ENCODE measurements around the gene CAP1. TPM values are rescaled to one million over a fixed set of nuclear protein-coding genes. Genes with fewer than 3 reads are reported as not detected.

The CAP1 gene
- total and polyA plus RNA-seq, 2 of the 13 experiments (the other 11 are each of a cell fraction or from before 2014, with no cell fraction given) = 174 to 195 TPM

DNA sequence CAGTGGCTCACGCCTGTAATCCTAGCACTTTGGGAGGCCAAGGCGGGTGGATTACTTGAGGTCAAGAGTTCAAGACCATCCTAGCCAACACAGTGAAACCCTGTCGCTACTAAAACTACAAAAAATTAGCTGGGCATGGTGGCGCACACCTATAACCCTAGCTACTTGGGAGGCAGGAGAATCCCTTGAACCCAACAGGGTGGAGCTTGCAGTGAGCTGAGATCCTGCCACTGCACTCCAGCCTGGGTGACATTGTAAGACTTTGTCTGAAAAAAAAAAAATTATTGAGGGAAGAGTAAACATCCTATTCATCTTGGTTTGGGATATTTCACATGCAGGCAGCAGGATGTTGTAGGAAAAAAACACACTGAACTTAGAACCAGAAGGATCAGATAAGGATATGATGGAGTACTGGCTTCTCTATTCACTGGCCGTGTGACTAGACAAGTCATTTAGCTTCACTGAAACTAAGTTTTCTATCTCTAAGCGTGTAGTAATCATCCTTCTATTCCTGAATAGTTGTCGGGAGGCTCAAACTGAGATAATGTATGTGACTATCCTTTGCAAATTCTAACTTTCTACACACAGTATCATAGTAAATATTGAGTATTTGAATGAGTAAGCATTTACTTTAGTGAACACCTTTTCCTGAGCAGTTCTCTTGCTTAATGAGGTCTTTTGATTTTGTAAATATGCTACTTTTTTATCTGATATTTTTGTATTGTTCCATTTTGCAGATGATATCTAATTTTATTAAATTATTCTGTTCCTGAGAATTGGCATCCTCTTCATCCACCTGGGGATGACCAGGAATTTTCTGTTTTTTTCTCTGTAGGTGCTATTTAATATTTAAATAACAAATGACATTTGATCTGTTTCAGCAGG lies 18.2 kb downstream of the CAP1 start (continued):
- TF ChIP-seq AFF4 (CRISPR knock-in tag; IDR thresholded peaks at IDR 0.05) (no peak), HNF4A (CRISPR knock-in tag; IDR thresholded peaks at IDR 0.05) (peak; percentile 68), CENPX (CRISPR knock-in tag; IDR thresholded peaks at IDR 0.05) (no peak), ETV6 (CRISPR knock-in tag; conservative IDR thresholded peaks at IDR 0.05) (no peak), ATF3 (CRISPR knock-in tag; IDR thresholded peaks at IDR 0.05) (no peak), ZZZ3 (CRISPR knock-in tag; IDR thresholded peaks at IDR 0.05; ENCODE audit: borderline replicate concordance) (no peak), ZNF816 (CRISPR knock-in tag; IDR thresholded peaks at IDR 0.05; ENCODE audit: borderline replicate concordance) (no peak), ZNF235 (CRISPR knock-in tag; IDR thresholded peaks at IDR 0.05; ENCODE audit: borderline replicate concordance) (no peak), CREM (IDR thresholded peaks at IDR 0.05) (peak; percentile 43; the same call in 1 of the 2 replicates), CREM (CRISPR knock-in tag; IDR thresholded peaks at IDR 0.05) (no peak), MXI1 (IDR thresholded peaks at IDR 0.05; ENCODE audit: borderline replicate concordance, low read depth, low read length) (no peak)
- TF ChIP-seq, protein P1, sequence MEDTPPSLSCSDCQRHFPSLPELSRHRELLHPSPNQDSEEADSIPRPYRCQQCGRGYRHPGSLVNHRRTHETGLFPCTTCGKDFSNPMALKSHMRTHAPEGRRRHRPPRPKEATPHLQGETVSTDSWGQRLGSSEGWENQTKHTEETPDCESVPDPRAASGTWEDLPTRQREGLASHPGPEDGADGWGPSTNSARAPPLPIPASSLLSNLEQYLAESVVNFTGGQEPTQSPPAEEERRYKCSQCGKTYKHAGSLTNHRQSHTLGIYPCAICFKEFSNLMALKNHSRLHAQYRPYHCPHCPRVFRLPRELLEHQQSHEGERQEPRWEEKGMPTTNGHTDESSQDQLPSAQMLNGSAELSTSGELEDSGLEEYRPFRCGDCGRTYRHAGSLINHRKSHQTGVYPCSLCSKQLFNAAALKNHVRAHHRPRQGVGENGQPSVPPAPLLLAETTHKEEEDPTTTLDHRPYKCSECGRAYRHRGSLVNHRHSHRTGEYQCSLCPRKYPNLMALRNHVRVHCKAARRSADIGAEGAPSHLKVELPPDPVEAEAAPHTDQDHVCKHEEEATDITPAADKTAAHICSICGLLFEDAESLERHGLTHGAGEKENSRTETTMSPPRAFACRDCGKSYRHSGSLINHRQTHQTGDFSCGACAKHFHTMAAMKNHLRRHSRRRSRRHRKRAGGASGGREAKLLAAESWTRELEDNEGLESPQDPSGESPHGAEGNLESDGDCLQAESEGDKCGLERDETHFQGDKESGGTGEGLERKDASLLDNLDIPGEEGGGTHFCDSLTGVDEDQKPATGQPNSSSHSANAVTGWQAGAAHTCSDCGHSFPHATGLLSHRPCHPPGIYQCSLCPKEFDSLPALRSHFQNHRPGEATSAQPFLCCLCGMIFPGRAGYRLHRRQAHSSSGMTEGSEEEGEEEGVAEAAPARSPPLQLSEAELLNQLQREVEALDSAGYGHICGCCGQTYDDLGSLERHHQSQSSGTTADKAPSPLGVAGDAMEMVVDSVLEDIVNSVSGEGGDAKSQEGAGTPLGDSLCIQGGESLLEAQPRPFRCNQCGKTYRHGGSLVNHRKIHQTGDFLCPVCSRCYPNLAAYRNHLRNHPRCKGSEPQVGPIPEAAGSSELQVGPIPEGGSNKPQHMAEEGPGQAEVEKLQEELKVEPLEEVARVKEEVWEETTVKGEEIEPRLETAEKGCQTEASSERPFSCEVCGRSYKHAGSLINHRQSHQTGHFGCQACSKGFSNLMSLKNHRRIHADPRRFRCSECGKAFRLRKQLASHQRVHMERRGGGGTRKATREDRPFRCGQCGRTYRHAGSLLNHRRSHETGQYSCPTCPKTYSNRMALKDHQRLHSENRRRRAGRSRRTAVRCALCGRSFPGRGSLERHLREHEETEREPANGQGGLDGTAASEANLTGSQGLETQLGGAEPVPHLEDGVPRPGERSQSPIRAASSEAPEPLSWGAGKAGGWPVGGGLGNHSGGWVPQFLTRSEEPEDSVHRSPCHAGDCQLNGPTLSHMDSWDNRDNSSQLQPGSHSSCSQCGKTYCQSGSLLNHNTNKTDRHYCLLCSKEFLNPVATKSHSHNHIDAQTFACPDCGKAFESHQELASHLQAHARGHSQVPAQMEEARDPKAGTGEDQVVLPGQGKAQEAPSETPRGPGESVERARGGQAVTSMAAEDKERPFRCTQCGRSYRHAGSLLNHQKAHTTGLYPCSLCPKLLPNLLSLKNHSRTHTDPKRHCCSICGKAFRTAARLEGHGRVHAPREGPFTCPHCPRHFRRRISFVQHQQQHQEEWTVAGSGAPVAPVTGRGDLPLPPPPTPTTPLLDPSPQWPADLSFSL (CRISPR knock-in tag; IDR thresholded peaks at IDR 0.05) = no peak
